ENCODE results near the gene ANKRD50.

The ANKRD50 gene

GRCh38 chr4:124708517-124709300, 3.8 kb downstream of the ANKRD50 start:
- no peak for DNase-seq (ENCODE audit: low read depth in 2 of 3, low spot score in 2 of 3)

DNA sequence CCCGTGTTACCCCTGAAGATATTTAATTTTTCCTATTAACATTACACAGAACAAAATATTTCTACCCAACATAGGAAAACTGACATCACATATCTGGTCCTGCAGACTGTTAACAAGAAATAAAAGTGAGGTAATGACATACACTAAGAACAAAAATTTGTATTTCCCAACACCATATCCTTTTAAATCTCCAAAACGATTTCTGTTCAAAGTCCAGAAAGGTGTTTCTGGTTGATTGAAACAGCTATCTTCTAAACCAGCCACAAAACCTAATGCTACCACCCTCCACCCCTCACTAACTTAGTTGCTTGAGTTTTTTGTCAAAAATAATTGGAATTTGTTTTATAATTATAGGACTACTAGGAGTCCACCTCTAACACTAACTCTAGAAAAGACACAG, 7.1 kb downstream of the ANKRD50 start:
- no peak for DNase-seq (ENCODE audit: low read depth in 2 of 3, low spot score in 2 of 3)

GRCh38 chr4:124703154-124703553, 9.4 kb downstream of the ANKRD50 start:
- no peak for DNase-seq (ENCODE audit: low read depth in 2 of 3, low spot score in 2 of 3)

GRCh38 chr4:124697441-124697840, 15.1 kb downstream of the ANKRD50 start:
- DNase-seq (ENCODE audit: low read depth in 2 of 3, low spot score in 2 of 3), result no peak

- DNase-seq (ENCODE audit: low read depth in 2 of 3, low spot score in 2 of 3), result no peak
Measured at GRCh38 chr4:124696182-124696581, 16.4 kb downstream of the ANKRD50 start.

- no peak for DNase-seq (ENCODE audit: low read depth in 2 of 3, low spot score in 2 of 3)
Measured at GRCh38 chr4:124694946-124695598, 17.5 kb downstream of the ANKRD50 start.

GRCh38 chr4:124694306-124694705, 18.2 kb downstream of the ANKRD50 start:
- no peak for DNase-seq (ENCODE audit: low read depth in 2 of 3, low spot score in 2 of 3)

- no peak for DNase-seq (ENCODE audit: low read depth in 2 of 3, low spot score in 2 of 3)
Measured at GRCh38 chr4:124691801-124692200, 20.7 kb downstream of the ANKRD50 start.

DNA sequence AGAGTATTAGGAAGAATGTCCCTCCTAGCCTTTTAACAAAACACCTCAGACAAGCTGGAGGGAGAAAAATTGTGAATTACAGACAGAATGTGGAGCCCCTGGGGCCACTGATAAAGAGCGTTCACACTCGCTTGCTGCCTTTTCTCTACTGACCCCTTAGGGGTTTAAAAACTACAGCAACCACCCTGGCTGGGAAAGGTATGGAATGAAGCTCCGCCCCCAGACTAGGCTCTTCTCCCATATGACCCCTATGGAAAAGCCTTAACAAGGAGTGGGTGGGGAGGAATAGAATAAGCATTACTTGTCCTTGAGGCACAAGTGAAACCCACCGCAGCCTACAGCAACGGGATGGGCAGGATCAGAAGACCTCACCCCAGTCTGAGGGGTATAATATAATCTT, 26.3 kb downstream of the ANKRD50 start:
- DNase-seq (ENCODE audit: low read depth in 2 of 3, low spot score in 2 of 3), result no peak

GRCh38 chr4:124685851-124686250, 26.7 kb downstream of the ANKRD50 start:
- DNase-seq (ENCODE audit: low read depth in 2 of 3, low spot score in 2 of 3), result no peak

- no peak for DNase-seq (ENCODE audit: low read depth in 2 of 3, low spot score in 2 of 3)
Measured at GRCh38 chr4:124684301-124684700, 28.2 kb downstream of the ANKRD50 start.

GRCh38 chr4:124682384-124682783, 30.1 kb downstream of the ANKRD50 start:
- DNase-seq (ENCODE audit: low read depth in 2 of 3, low spot score in 2 of 3), result no peak

DNA sequence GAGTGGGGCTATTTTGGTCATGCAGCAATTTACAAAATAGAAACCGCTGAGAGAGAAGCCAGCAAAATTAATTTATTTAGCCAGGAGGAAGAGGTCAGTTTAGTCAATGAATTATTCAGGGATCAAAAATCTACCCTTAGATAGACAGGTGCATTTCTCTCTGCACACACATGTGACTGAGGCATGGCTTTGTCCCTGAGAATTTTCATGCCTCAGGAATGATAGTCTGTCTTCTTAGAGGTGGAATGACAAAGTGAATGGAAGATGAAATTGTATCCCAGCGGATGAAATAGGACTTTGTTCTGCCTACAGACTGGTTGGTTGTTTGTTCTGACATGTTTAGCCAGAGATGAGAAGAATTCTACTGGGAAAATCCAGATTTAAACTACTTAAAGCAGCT, 46.0 kb downstream of the ANKRD50 start:
- DNase-seq (ENCODE audit: low read depth in 2 of 3, low spot score in 2 of 3), result no peak

- no peak for DNase-seq (ENCODE audit: low read depth in 2 of 3, low spot score in 2 of 3)
Measured at GRCh38 chr4:124658795-124659194, 53.7 kb downstream of the ANKRD50 start.

DNA sequence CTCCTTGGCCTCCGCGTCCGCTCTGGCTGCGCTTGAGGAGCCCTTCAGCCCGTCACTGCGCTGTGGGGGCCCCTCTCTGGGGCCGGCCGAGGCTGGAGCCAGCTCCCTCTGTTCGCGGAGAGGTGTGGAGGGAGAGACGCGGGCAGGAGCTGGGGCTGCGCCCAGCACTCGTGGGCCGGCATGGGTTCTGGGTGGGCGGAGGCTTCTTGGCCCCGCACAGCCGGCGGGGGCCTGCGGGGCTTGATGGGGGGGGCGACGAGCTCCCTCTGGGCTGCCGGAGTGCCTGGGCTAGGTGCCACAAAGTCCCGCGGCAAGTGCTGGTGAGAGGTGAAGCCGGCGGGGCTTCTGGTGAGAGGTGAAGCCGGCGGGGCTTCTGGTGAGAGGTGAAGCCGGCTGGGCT, 61.9 kb downstream of the ANKRD50 start:
- DNase-seq (ENCODE audit: low read depth in 2 of 3, low spot score in 2 of 3), result no peak

DNA sequence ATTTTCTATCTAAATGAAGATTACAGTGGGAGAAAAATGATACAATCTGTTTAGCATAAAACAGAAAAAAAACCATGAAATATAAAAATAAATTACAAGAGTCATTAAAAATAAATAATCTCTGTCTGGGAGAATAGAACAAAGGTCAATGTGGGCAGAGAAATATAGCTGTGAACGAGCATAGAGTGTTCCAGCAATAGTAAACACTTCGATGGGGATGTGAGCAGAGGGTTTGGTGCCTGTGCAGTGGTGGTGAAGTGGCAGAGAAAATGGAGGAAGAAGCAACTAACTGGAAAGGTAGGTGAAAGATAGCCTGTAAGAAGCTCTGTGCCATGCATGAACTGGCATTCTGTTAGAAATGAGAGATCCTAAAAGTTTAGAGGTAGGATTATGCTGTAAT, 64.9 kb downstream of the ANKRD50 start:
- DNase-seq (ENCODE audit: low read depth in 2 of 3, low spot score in 2 of 3), result no peak

GRCh38 chr4:124644621-124645020, 67.9 kb downstream of the ANKRD50 start:
- no peak for DNase-seq (ENCODE audit: low read depth in 2 of 3, low spot score in 2 of 3)

DNA sequence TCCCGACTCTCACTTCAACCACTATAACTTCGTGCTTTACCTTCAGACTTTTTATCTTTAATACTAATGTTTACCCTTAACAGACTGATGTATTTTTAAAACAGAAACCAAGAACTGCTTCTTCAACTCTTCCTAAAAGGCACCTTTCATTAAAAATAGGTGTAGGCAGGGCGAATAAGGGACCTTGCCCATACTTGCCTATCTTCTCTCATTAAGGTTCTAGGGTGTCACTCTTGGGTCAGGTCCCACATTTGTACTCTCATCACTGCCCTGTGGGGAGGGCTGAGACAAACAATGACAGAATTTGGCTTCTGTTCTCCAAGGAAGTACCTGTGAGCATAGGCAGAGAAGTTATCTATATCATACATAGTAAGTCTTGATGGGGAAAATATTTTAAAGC, 69.7 kb downstream of the ANKRD50 start:
- no peak for DNase-seq (ENCODE audit: low read depth in 2 of 3, low spot score in 2 of 3)

DNA sequence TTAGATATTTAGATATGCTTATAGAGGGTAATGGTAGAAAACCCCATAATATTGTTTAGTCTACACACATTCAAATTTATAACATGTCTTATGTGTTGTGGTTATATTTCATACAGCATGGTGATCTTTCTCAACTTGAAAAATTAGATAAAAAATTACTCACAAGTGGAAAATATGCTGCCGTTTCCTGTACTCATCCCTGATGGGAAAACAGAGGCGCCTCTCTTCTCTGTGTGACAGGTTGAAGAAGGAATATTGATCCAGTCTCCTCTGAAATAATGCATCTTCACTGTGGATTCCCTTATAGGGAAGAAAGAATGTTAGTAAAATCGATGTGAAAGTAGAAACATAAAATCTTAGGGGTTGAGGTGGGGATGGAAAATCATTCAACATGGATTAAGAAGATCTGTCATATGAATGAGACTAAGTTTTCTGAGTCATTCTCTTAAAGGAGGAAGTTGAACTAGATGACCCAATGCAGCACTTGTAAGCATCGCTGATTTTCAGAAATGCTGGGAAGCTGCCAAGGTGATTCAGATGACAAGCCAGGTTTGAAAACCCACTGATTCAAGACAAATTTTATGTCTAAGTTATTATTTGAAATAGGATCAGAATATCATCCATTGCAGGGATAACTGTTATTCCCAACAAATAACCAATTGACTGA, 70.7 kb downstream of the ANKRD50 start:
- no peak for DNase-seq (ENCODE audit: low read depth in 2 of 3, low spot score in 2 of 3)

DNA sequence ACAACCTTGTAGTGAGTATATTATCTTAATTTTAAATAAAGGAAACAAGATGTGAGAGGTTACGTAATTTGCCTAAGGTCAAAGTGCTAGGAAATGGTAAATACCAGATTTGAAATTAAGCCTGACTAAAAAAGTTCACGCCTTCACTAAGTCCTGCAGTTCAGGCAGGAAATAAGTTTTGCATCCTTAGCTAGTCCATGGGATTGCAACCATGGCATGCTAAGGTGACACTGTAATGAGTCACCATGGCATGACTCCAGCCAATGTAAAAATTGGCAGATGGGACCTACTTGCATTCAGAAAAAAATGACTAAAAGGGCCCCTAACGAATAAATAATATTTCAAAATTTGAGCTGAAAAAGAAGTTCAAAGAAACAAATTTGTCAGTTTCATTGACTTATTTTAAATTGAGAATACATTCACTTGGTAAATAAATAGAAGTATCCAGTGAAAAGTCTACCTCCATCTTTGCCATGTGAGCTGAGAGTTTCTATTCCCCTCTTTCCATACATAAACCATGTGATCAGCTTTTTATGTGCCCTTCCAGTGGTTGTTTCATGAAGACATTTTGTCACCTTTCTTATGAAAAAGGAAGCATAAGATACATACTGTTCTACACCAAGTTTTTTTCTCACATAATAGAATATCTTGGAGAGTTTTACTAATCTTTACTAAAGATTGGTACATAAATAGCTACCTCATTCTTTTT, 72.4 kb downstream of the ANKRD50 start:
- DNase-seq (ENCODE audit: low read depth in 2 of 3, low spot score in 2 of 3), result no peak

DNA sequence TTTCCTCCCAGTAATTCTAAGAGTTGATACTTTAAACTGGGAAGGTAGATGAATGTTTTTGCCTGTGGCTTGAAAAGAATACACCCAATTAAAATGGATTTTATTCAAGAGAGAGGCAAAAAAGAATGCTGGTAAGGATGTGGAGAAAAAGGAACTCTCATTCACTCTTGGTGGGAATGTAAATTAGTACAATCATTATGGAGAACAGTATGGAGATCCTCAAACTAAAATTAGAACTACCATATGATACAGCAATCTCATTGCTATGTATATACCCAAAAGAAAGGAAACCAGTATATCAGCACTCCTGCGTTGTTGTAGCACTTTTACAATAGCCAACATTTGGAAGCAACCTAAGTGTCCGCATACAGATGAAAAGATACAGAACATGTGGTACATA, 75.2 kb downstream of the ANKRD50 start:
- no peak for DNase-seq (ENCODE audit: low read depth in 2 of 3, low spot score in 2 of 3)

DNA sequence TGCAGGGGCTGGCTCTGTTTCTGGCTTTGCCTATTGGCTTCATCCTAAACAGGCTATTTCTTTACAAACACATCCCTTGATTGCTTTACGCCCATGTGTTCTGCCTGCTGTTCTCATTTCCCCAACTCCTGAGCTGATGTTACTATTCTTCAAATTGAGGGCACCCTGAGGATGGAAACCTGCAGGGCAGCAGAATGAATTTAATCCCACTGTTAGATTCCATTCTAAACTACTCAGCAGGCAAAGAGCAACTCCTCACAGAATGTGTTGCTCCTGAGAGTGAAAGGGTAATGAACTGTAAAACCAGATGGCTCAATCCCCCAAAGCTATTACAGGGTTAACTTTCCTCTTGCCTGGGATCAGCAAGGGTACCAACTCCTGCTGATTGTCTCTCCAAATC, 75.7 kb downstream of the ANKRD50 start:
- no peak for DNase-seq (ENCODE audit: low read depth in 2 of 3, low spot score in 2 of 3)
